Measurements from ENCODE around the gene ALG1. TPM values are rescaled to one million over a fixed set of nuclear protein-coding genes. Genes with fewer than 3 reads are reported as not detected.
"Not testable (repeated sequence)": the region's sequence is repeated elsewhere in the genome, so short reads cannot be mapped to it uniquely, and the experiment has no call there.

The ALG1 gene
- total RNA-seq, 1 donor from 2014 or later, result 11.9 TPM

- no peak for DNase-seq
Observed at GRCh38 chr16:5075637-5076036, 4.0 kb downstream of the ALG1 start.

GRCh38 chr16:5077304-5077703, 5.7 kb downstream of the ALG1 start:
- DNase-seq, result no peak

- no peak for DNase-seq
Observed at GRCh38 chr16:5078626-5079025, 7.0 kb downstream of the ALG1 start.

GRCh38 chr16:5080461-5080860, 8.8 kb downstream of the ALG1 start:
- DNase-seq, result not testable (repeated sequence)

GRCh38 chr16:5080996-5081395, 9.4 kb downstream of the ALG1 start:
- not testable (repeated sequence) for DNase-seq

GRCh38 chr16:5083646-5084045, 12.0 kb downstream of the ALG1 start:
- DNase-seq, result not testable (repeated sequence)

GRCh38 chr16:5084099-5084731, 12.6 kb downstream of the ALG1 start:
- DNase-seq, result not testable (repeated sequence)

- DNase-seq, result peak; percentile 43
Observed at GRCh38 chr16:5084802-5085201, 13.2 kb downstream of the ALG1 start.

- not testable (repeated sequence) for DNase-seq
Observed at GRCh38 chr16:5085716-5086115, 14.1 kb downstream of the ALG1 start.

- not testable (repeated sequence) for DNase-seq
Observed at GRCh38 chr16:5088086-5088790, 16.6 kb downstream of the ALG1 start.

GRCh38 chr16:5088936-5089335, 17.3 kb downstream of the ALG1 start:
- DNase-seq, result not testable (repeated sequence)

- not testable (repeated sequence) for DNase-seq
Observed at GRCh38 chr16:5089911-5090555, 18.4 kb downstream of the ALG1 start.

GRCh38 chr16:5090592-5090991, 18.9 kb downstream of the ALG1 start:
- DNase-seq, result not testable (repeated sequence)

- not testable (repeated sequence) for DNase-seq
Observed at GRCh38 chr16:5093081-5093480, 21.4 kb downstream of the ALG1 start.

GRCh38 chr16:5093746-5094145, 22.1 kb downstream of the ALG1 start:
- not testable (repeated sequence) for DNase-seq

- DNase-seq, result not testable (repeated sequence)
Observed at GRCh38 chr16:5095145-5095830, 23.6 kb downstream of the ALG1 start.

GRCh38 chr16:5096437-5097060, 24.9 kb downstream of the ALG1 start:
- DNase-seq, result not testable (repeated sequence)

GRCh38 chr16:5097061-5097469, 25.4 kb downstream of the ALG1 start:
- peak; percentile 43 for DNase-seq

GRCh38 chr16:5097470-5098220, 26.0 kb downstream of the ALG1 start, which contains the start of gene EEF2KMT:
TSS of gene EEF2KMT (minus strand) at chr16:5097795. CDS start at chr16:5097739, 56 bp downstream.
- peak; percentile 99 for DNase-seq

- peak; percentile 86 for DNase-seq
Observed at GRCh38 chr16:5098221-5099159, 26.8 kb downstream of the ALG1 start.
